ENCODE data around the gene DCAF17.

DNA sequence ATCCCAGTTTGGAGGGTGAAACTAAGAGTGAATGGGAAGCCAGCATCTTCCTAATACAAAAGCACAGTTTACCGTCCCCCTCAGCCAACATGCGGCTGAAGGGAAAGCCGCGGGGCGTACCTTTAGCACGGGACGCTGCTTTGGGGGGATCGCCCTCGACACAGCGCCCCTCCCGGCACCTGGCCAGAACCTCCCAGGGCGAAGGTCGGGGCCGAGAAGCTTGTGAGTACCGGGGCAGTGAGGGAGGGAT, 338 bp upstream of the DCAF17 start, which contains the start of gene METTL8:
- peak; percentile 69 for TF ChIP-seq CTCF (IDR thresholded peaks at IDR 0.05; ENCODE audit: borderline replicate concordance, extremely low read depth, low read length, poor library complexity, severe bottlenecking)
- TF ChIP-seq EZH2 (IDR thresholded peaks at IDR 0.05; ENCODE audit: borderline replicate concordance, low read depth, low read length, severe bottlenecking) = no peak

Measured in DND-41 (cell line).